VCaP (cell line): ENCODE results near the gene SYNGR3.

Experiments used
- H3K27ac ChIP-seq: fragments of 450-650 bp; 2 replicates; pipeline ENCODE4 v1.5.1; 2017
- CTCF ChIP-seq: fragments of 450-650 bp; conservative IDR thresholded peaks from 2 replicates; pipeline ENCODE4 v1.5.1; 2017; ENCODE audit warnings: mild to moderate bottlenecking, moderate library complexity

The SYNGR3 gene

DNA sequence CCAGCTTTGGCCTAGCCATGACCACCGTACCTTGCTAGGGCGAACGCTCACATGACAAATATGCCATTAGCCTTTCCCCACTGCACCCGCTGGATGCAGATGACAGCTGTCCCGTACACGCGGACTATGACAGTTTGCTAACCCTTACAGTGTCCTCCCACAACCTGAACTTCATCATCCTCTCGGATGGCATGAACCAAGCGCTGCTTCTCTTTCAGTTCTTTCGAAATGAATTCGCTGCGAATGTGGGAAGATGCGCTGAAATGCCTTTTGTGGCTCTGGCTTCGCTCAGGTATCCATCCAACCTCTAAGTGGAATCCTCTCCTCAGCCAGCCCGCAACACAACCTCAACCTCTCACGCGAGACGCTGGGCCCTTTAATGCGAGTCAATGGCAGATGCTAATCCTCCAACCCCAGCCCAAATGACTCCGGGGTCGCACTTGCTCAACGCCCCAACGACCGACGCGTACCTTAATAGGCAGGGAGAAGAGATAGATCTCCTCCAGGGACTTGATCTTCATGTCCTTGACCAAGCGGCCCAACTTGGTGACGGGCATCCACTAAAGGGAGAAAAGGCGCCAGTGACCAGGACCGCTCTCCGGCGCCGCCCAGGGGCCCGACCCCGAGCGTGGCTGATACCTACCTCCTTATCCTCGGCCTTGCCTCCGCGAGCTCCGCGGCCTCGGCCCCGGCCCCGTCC is 25.8 kb upstream of the SYNGR3 start:
- TF ChIP-seq CTCF = no peak
- H3K27ac ChIP-seq = peak overlapping the region; percentile 84

DNA sequence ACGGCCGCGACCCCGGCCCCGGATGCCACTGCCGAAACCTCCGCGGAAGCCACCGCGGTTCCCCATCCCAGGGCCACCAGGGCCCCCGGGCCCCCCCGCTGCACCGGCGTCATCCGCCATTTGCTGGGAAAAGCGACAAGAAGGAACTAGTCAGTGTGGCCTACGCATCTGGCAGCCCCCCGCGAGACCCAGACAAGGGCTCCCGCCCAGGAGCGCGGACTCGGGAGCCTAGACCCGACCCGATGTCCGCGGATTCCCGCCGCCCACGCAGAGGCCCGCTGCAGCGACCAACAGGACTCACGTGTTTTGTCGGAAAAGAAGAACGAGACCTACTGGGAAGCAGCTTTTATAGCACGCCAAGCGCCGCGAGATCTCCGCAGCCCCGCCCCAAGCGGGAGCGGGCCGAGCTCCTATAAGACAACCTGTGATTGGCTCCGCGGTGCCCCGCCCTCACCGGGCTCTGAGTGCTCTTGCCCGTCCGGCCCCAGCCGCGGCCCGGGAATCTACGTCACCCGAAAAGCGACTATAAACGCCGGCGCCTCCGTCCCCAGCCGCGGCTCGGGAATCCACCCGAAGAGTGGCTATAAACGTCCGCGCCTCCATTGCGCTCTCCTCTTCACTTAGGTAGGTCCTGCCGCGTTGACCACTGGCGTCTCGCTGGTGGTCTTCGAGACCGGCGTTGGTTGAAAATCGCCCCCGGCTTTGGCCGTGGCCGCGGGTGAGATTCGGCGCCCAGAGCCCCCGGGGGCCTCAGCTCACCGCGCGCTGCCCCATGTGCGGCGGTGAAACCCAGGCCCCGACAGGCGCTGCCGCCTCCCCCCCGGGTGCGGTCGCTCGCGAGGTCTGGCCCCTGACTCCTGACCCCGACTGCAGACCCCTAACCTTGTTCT is 25.0 kb upstream of the SYNGR3 start, which contains the start of gene RPS2:
TSS of gene RPS2 (minus strand) at position 321 of the 890 bp plus-strand sequence. CDS start at position 120, 201 bp downstream.
- H3K27ac ChIP-seq = peak within 1 kb of the TSS; percentile 84
- no peak for TF ChIP-seq CTCF

DNA sequence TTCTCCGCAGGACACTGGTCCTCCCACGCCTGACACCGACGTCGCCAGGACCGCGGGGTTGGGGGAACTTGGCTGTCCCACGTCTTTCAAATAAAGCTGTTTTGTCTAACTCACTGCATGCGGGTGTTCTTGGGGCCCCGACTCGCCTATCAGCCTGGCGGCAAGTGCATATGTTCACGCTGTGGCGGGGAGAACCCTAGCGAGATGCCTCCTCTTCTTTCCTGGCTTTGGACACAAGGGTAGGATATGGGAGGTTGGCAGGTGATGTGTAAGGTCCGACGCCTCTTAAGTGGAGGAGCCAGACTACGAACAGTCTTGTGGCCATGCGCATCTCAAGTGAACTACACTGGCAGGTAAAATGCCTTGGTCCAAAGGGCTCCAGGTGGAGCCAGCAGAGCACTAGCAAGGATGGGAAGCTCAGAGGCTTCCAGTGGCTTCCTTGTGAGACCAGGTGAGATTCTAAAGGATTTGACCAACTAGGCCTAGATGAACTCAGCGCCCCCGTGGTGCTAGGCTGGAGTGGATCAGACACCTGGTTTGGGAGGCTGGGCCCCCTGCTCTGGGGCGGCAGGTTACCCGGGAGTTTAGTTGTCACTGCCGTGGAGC is 24.3 kb upstream of the SYNGR3 start:
- peak overlapping the region; percentile 84 for H3K27ac ChIP-seq
- no peak for TF ChIP-seq CTCF

GRCh38 chr16:1966460-1966859 is 23.3 kb upstream of the SYNGR3 start, which contains the start of gene RNF151:
Gene RNF151, plus strand, starts transcription at chr16:1966856. Its CDS starts 26 bp downstream, at chr16:1966882.
- TF ChIP-seq CTCF = no peak

DNA sequence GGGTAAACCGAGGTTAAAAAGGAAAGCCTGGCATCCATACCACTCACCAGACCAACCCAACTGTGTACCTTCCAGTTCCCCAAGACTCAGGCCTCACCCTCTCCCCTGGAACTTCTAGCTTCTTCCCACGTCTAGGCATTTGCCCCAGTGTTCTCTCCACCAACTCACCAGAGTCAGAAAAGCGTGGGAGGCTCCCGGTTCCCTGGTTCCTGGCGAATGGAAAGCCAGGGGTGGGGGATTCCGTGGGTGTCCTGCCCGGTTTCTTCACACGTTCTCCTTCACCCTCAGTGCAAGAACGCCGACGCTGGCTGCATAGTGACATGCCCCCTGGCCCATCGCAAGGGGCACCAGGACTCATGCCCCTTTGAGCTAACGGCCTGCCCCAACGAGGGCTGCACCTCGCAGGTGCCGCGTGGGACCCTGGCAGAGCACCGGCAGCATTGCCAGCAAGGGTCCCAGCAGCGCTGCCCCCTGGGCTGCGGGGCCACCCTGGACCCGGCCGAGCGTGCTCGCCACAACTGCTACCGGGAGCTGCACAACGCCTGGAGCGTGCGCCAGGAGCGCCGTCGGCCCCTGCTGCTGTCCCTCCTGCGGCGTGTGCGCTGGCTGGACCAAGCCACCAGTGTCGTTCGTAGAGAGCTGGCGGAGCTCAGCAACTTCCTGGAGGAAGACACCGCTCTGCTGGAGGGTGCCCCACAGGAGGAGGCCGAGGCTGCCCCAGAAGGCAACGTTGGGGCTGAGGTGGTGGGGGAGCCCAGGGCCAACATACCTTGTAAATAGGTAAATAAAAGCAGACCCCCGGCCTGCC is 21.4 kb upstream of the SYNGR3 start:
- no peak overlapping the region for H3K27ac ChIP-seq
- TF ChIP-seq CTCF = no peak

More at GRCh38 chr16:1966460-1966859, 23.3 kb upstream of the SYNGR3 start, which contains the start of gene RNF151:
- H3K27ac ChIP-seq = peak within 1 kb of the TSS; percentile 84; the same call in 1 of the 2 replicates

DNA sequence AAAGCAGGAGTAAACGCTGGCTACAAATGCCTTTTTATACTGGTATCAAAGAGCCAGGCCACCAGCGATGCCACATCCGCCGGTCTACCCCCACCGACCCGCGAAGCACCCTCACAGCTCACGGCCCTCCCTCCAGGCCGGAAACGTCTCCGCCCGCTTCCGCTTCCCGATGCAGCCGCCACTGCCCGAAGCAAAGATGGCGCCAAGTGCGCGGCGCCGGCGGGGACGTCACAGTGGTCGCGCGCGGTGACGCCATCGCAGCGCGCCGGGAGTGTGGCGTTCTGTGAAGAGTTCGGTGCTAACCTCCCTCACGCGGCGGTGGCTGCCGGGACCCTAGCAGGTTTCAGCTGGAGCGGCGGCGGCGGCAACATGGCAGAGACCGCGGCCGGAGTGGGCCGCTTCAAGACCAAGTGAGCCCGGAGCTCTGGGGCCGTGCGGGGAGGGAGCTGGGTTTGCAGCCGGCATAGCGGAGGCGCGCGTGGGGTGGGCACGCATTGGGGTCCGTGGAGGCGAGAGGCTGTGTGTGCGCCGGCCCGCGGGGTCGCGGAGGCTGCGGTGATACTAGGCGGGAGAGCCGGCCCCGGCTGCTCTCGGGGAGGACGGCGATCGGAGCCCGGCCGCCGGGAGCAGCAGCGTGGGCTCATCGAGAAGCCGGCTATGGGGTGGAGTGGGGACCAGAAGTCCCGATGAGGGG is 17.8 kb upstream of the SYNGR3 start, which contains the start of gene TBL3:
TSS of gene TBL3 (plus strand) at position 258 of the 694 bp plus-strand sequence. CDS start at position 370, 112 bp downstream.
- H3K27ac ChIP-seq = peak within 1 kb of the TSS; percentile 79
- TF ChIP-seq CTCF = no peak
